PFSK-1 (cell line): ENCODE results near the gene SDK1.

Experiments
- FOXP2 ChIP-seq: optimal IDR thresholded peaks from 2 replicates; pipeline ENCODE3; 2011; ENCODE audit warnings: borderline replicate concordance, control low read depth, inconsistent platforms; ENCODE audit not compliant: insufficient read depth; ENCODE audit errors: extremely low read length, extremely low read depth
- POLR2AphosphoS5 ChIP-seq: IDR thresholded peaks from 2 replicates; pipeline ENCODE4 v1.6.1; 2012; ENCODE audit warnings: low read depth, mild to moderate bottlenecking, control low read depth, low read length, moderate library complexity
- SIN3A ChIP-seq: IDR thresholded peaks from 2 replicates; pipeline ENCODE4 v1.6.1; 2012; ENCODE audit warnings: mild to moderate bottlenecking, low read length, moderate library complexity, borderline replicate concordance; ENCODE audit not compliant: insufficient read depth
- TAF1 ChIP-seq: IDR thresholded peaks from 2 replicates; pipeline ENCODE4 v1.6.1; 2012; ENCODE audit warnings: low read length, control low read depth, borderline replicate concordance; ENCODE audit not compliant: insufficient read depth
- TF ChIP-seq, protein P1 (sequence below), 2 experiments: IDR thresholded peaks; 2 replicates each; pipeline versions ENCODE4 v1.6.1 to v1.8.0; 2011 to 2012; ENCODE audit warnings: low read depth in 2 of 2, low read length in 2 of 2, control low read depth in 1 of 2, inconsistent platforms in 1 of 2, mild to moderate bottlenecking in 1 of 2, moderate library complexity in 1 of 2; ENCODE audit not compliant: insufficient read depth in 1 of 2

Gene SDK1

GRCh38 chr7:4147926-4148620, 847.0 kb downstream of the SDK1 start:
- no peak for TF ChIP-seq FOXP2
- no peak for TF ChIP-seq SIN3A
- TF ChIP-seq, protein P1, sequence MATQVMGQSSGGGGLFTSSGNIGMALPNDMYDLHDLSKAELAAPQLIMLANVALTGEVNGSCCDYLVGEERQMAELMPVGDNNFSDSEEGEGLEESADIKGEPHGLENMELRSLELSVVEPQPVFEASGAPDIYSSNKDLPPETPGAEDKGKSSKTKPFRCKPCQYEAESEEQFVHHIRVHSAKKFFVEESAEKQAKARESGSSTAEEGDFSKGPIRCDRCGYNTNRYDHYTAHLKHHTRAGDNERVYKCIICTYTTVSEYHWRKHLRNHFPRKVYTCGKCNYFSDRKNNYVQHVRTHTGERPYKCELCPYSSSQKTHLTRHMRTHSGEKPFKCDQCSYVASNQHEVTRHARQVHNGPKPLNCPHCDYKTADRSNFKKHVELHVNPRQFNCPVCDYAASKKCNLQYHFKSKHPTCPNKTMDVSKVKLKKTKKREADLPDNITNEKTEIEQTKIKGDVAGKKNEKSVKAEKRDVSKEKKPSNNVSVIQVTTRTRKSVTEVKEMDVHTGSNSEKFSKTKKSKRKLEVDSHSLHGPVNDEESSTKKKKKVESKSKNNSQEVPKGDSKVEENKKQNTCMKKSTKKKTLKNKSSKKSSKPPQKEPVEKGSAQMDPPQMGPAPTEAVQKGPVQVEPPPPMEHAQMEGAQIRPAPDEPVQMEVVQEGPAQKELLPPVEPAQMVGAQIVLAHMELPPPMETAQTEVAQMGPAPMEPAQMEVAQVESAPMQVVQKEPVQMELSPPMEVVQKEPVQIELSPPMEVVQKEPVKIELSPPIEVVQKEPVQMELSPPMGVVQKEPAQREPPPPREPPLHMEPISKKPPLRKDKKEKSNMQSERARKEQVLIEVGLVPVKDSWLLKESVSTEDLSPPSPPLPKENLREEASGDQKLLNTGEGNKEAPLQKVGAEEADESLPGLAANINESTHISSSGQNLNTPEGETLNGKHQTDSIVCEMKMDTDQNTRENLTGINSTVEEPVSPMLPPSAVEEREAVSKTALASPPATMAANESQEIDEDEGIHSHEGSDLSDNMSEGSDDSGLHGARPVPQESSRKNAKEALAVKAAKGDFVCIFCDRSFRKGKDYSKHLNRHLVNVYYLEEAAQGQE (IDR thresholded peaks at IDR 0.05; ENCODE audit: insufficient read depth in 1 of 2, low read depth in 2 of 2, low read length in 2 of 2) = no peak
- TF ChIP-seq TAF1 = no peak
- TF ChIP-seq POLR2AphosphoS5 = no peak

- TF ChIP-seq, protein P1 (IDR thresholded peaks at IDR 0.05; ENCODE audit: insufficient read depth in 1 of 2, low read depth in 2 of 2, low read length in 2 of 2) = no peak
- TF ChIP-seq POLR2AphosphoS5 = no peak
- TF ChIP-seq SIN3A = no peak
- no peak for TF ChIP-seq TAF1
- no peak for TF ChIP-seq FOXP2
These were observed 848.2 kb downstream of the SDK1 start for GRCh38 chr7:4149236-4149635.

DNA sequence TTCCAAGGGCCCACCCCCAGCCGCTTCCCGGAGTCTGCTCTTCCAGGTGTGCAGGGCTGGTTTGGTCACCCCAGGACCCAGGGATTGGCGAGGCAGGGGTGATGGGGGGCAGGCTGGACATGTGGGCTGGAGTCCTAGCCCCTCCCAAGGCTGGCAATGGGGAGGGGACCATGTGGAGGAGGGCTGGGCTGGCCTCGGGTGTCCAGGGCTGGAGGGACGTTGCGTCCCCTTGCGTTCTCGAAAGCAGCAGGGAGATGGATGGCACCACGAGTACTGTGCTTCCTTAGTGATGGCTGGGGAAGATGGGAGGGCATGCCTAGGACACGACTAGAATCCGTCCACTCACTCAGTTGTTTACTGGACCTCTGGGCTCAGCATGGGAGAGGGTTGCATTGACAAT, 848.6 kb downstream of the SDK1 start:
- TF ChIP-seq FOXP2 = no peak
- TF ChIP-seq SIN3A = no peak
- TF ChIP-seq, protein P1 (IDR thresholded peaks at IDR 0.05; ENCODE audit: insufficient read depth in 1 of 2, low read depth in 2 of 2, low read length in 2 of 2) = no peak
- no peak for TF ChIP-seq TAF1
- TF ChIP-seq POLR2AphosphoS5 = no peak

DNA sequence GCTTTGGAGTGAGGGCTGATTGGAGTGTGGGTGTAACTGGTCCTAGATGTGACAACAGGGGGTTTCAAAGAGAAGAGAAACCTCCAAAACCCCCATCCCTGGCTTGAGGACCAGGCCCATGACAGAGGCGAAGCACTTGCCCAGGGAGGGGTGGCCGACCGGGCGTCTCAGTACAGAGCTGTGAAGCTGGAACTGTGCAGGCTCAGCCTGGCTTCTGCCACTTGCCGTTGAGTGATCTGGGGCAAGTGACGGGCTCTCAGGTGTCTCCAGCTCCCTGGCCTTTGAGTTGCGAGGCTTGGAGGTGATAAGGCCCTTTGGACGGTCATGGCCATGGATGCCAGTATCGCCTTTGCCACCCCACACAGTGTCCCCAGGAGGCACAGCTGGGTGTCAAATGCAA, 849.7 kb downstream of the SDK1 start:
- no peak for TF ChIP-seq TAF1
- no peak for TF ChIP-seq FOXP2
- TF ChIP-seq, protein P1 (IDR thresholded peaks at IDR 0.05; ENCODE audit: insufficient read depth in 1 of 2, low read depth in 2 of 2, low read length in 2 of 2) = no peak
- TF ChIP-seq SIN3A = no peak
- no peak for TF ChIP-seq POLR2AphosphoS5
